Astrocyte (in vitro differentiated cells and primary cell): Measurements from ENCODE around the gene DLD. TPM values are rescaled to one million over a fixed set of nuclear protein-coding genes. Genes with fewer than 3 reads are reported as not detected.
"Not testable (repeated sequence)": the region's sequence is repeated elsewhere in the genome, so short reads cannot be mapped to it uniquely, and the experiment has no call there.

Source experiments
- DNase-seq: peaks from one replicate; pipeline ENCODE4 v3.0.0-alpha.2; 2010; ENCODE audit warnings: low read depth
- FAIRE-seq: peaks from 2 replicates; lab custom pipeline; 2011; peaks lifted over from hg19 to GRCh38; lab: Jason Lieb, UNC
- H2AFZ ChIP-seq: 2 replicates; pipeline ENCODE4 v1.6.0; 2012; ENCODE audit warnings: low read depth, low read length, inconsistent platforms
- H3K27ac ChIP-seq: 2 replicates; pipeline ENCODE4 v1.5.1; 2011; ENCODE audit warnings: low read depth, low read length, inconsistent platforms
- H3K27me3 ChIP-seq: 2 replicates; pipeline ENCODE4 v1.6.0; 2011; ENCODE audit warnings: low read length, inconsistent platforms; ENCODE audit not compliant: insufficient read depth
- H3K36me3 ChIP-seq: 2 replicates; pipeline ENCODE4 v1.5.1; 2011; ENCODE audit warnings: low read length, inconsistent platforms; ENCODE audit not compliant: insufficient read depth
- H3K4me1 ChIP-seq: 2 replicates; pipeline ENCODE4 v1.5.1; 2011; ENCODE audit warnings: low read length, inconsistent platforms; ENCODE audit not compliant: insufficient read depth
- H3K4me2 ChIP-seq: 2 replicates; pipeline ENCODE4 v1.6.0; 2012; ENCODE audit warnings: low read length, inconsistent platforms
- H3K4me3 ChIP-seq: 2 replicates; pipeline ENCODE4 v1.5.1; 2011; ENCODE audit warnings: low read depth, mild to moderate bottlenecking, low read length, inconsistent platforms; ENCODE audit not compliant: insufficient read depth
- H3K79me2 ChIP-seq: 2 replicates; pipeline ENCODE4 v1.6.0; 2012; ENCODE audit warnings: mild to moderate bottlenecking, low read length, inconsistent platforms; ENCODE audit not compliant: insufficient read depth
- H3K9ac ChIP-seq: 2 replicates; pipeline ENCODE4 v1.6.0; 2012; ENCODE audit warnings: mild to moderate bottlenecking, low read length, inconsistent platforms
- H3K9me3 ChIP-seq: 2 replicates; pipeline ENCODE4 v1.5.1; 2012; ENCODE audit warnings: low read depth, mild to moderate bottlenecking, low read length, inconsistent platforms; ENCODE audit not compliant: insufficient read depth
- H4K20me1 ChIP-seq: 2 replicates; pipeline ENCODE4 v1.6.0; 2012; ENCODE audit warnings: low read length, inconsistent platforms; ENCODE audit not compliant: insufficient read depth
- H3K27ac Mint-ChIP-seq: one replicate; pipeline ENCODE4 v1.8.0; 2021; ENCODE audit warnings: mild to moderate bottlenecking, mixed read lengths; ENCODE audit not compliant: unreplicated experiment
- H3K27me3 Mint-ChIP-seq: one replicate; pipeline ENCODE4 v1.8.0; 2021; ENCODE audit warnings: low read depth, mixed read lengths; ENCODE audit not compliant: unreplicated experiment
- H3K36me3 Mint-ChIP-seq: one replicate; pipeline ENCODE4 v1.8.0; 2021; ENCODE audit warnings: low read depth, mixed read lengths; ENCODE audit not compliant: unreplicated experiment
- H3K4me1 Mint-ChIP-seq: one replicate; pipeline ENCODE4 v1.8.0; 2021; ENCODE audit warnings: low read depth, mixed read lengths; ENCODE audit not compliant: unreplicated experiment
- H3K4me3 Mint-ChIP-seq: one replicate; pipeline ENCODE4 v1.8.0; 2021; ENCODE audit warnings: mild to moderate bottlenecking, moderate library complexity, mixed read lengths; ENCODE audit not compliant: unreplicated experiment
- H3K9me3 Mint-ChIP-seq: one replicate; pipeline ENCODE4 v1.8.0; 2021; ENCODE audit warnings: mild to moderate bottlenecking, mixed read lengths; ENCODE audit not compliant: unreplicated experiment
- EZH2 ChIP-seq: IDR thresholded peaks from 2 replicates; pipeline ENCODE4 v1.6.1; 2012; ENCODE audit warnings: mild to moderate bottlenecking, low read length, inconsistent platforms; ENCODE audit not compliant: insufficient read depth
- total RNA-seq: library from RNA; stranded (reverse); gene quantifications from 2 replicates; pipeline ENCODE4 v1.2.1, GENCODE V29; 2021
- TF ChIP-seq, protein P1 (sequence below): IDR thresholded peaks from 2 replicates; pipeline ENCODE4 v1.5.1; 2011; ENCODE audit warnings: low read depth, mild to moderate bottlenecking, inconsistent platforms, low read length, moderate library complexity; ENCODE audit not compliant: insufficient read depth

Gene DLD
- total RNA-seq, 1 donor from 2014 or later, result 73.1 TPM

DNA sequence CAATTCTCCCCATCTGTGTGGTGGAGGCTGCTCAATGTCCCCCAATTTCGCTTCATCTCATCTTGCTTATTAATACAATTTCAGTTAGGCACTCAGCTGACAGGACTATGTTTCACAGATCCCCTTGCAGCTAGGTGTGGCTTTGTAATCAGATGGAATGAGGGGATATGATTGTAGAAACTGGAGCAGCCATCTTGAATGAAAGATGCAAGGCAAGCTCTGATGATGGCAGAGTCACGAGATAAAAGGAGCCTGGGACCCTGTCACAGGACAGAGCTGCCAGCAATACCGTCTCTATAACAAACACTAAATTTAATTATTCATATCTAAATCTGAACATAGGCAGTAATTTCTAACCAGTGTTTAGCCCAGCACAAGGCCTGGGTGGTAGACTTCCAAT is 991 bp upstream of the DLD start:
- no peak overlapping the region for H3K4me3 ChIP-seq
- H3K27ac ChIP-seq, result no peak overlapping the region
- peaks cover 14% of the 10 kb centered on the region for H3K27me3 ChIP-seq
- no peak overlapping the region for H2AFZ ChIP-seq
- H3K4me3 Mint-ChIP-seq, result peak overlapping the region; percentile 98
- H3K27me3 Mint-ChIP-seq, result peaks cover 2% of the 10 kb centered on the region
- H3K9me3 Mint-ChIP-seq, result no peaks in the 10 kb centered on the region
- TF ChIP-seq, protein P1, sequence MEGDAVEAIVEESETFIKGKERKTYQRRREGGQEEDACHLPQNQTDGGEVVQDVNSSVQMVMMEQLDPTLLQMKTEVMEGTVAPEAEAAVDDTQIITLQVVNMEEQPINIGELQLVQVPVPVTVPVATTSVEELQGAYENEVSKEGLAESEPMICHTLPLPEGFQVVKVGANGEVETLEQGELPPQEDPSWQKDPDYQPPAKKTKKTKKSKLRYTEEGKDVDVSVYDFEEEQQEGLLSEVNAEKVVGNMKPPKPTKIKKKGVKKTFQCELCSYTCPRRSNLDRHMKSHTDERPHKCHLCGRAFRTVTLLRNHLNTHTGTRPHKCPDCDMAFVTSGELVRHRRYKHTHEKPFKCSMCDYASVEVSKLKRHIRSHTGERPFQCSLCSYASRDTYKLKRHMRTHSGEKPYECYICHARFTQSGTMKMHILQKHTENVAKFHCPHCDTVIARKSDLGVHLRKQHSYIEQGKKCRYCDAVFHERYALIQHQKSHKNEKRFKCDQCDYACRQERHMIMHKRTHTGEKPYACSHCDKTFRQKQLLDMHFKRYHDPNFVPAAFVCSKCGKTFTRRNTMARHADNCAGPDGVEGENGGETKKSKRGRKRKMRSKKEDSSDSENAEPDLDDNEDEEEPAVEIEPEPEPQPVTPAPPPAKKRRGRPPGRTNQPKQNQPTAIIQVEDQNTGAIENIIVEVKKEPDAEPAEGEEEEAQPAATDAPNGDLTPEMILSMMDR, result no peak
- no peak for TF ChIP-seq EZH2
- DNase-seq (no peak), FAIRE-seq (no peak)
- peaks cover 4% of the 10 kb centered on the region for H3K36me3 ChIP-seq
- H4K20me1 ChIP-seq, result peaks cover 27% of the 10 kb centered on the region
- peaks cover 13% of the 10 kb centered on the region for H3K4me1 ChIP-seq
- peaks cover 5% of the 10 kb centered on the region for H3K36me3 Mint-ChIP-seq
- no peak overlapping the region for H3K9ac ChIP-seq
- no peak overlapping the region for H3K4me2 ChIP-seq
- H3K4me1 Mint-ChIP-seq, result peaks cover 24% of the 10 kb centered on the region
- peaks cover 38% of the 10 kb centered on the region for H3K79me2 ChIP-seq
- no peaks in the 10 kb centered on the region for H3K9me3 ChIP-seq
- H3K27ac Mint-ChIP-seq, result no peak overlapping the region

DNA sequence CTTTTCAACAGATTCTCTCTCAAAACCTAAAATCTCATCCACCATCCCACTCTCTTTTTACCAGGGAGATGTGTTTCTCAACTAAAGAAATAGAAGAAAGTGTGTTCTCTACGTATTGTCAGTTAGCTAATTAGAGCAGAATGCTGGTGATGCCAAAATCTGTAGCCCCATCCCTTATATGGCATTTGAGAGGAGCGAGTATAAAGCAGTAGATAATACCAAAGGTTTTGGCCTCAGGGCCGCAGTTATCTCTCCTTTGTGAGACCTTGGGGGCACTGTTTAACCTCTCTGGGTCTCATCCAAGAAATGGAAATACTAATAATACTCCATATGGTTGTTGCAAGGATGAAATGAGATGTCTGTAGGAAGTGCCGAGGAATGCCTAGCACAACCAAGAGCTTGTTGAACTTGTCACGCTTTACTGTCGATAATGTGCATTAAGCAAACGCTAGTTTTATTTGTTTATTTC is 456 bp upstream of the DLD start:
- Histone ChIP-seq H3K27ac (peak overlapping the region; percentile 91), H3K4me3 (peak overlapping the region; percentile 86), H3K4me2 (peak overlapping the region; percentile 89), H3K9ac (peak overlapping the region; percentile 92), H3K4me1 (peaks cover 13% of the 10 kb centered on the region), H3K9me3 (no peaks in the 10 kb centered on the region), H3K27me3 (peaks cover 9% of the 10 kb centered on the region), H3K36me3 (peaks cover 9% of the 10 kb centered on the region), H2AFZ (peak overlapping the region; percentile 97), H4K20me1 (peaks cover 32% of the 10 kb centered on the region), H3K79me2 (peaks cover 43% of the 10 kb centered on the region)
- peaks cover 5% of the 10 kb centered on the region for H3K36me3 Mint-ChIP-seq
- DNase-seq, result no peak
- FAIRE-seq, result no peak
- peak overlapping the region; percentile 98 for H3K4me3 Mint-ChIP-seq
- TF ChIP-seq EZH2, result no peak
- TF ChIP-seq, protein P1, result no peak
- H3K9me3 Mint-ChIP-seq, result no peaks in the 10 kb centered on the region
- peaks cover 25% of the 10 kb centered on the region for H3K4me1 Mint-ChIP-seq
- no peaks in the 10 kb centered on the region for H3K27me3 Mint-ChIP-seq
- H3K27ac Mint-ChIP-seq, result peak overlapping the region; percentile 99

DNA sequence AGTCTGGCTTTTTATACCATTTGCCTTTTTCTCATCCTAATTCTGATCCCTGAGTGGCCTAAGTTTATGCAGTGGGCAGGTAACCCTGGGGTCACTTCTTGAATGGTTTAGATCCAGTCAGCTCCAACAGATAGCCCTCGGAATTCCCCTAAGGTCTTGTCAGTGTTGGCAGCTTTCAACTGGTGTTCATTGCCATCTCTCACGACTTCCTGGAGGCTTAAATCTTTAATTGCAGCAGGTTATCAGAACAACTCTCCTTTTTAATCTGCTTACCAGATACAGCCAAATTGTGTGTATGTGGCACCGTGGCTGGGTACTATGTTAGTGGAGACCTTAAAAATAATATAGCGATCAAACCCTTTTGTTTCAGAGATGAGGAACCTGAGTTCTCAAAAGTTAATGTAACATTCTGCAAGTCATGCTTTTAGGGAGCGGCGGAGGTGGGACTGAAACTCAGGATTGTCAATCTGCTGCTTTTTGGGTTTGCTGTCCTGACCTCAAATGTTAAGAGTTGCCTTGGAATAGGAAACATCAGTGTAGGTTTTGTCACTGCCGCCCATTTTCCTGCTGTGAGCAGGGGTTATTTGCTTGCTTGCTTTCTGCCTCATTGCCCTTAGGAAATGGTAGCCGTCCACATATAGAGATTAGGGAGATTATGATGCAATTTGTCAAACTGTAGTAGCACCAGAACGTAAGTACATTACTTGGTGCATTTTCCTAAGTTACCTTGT is 818 bp downstream of the DLD start:
- DNase-seq (peak; percentile 28), FAIRE-seq (no peak)
- Histone ChIP-seq H3K4me3 (peak overlapping the region; percentile 86), H3K27me3 (peaks cover 1% of the 10 kb centered on the region), H4K20me1 (peaks cover 42% of the 10 kb centered on the region), H3K36me3 (peaks cover 13% of the 10 kb centered on the region), H3K4me1 (peaks cover 13% of the 10 kb centered on the region), H3K27ac (peak overlapping the region; percentile 91), H3K4me2 (peak overlapping the region; percentile 89), H3K79me2 (peaks cover 54% of the 10 kb centered on the region), H3K9ac (peak overlapping the region; percentile 92), H3K9me3 (no peaks in the 10 kb centered on the region), H2AFZ (peak overlapping the region; percentile 97)
- Mint-ChIP-seq H3K4me3 (peak overlapping the region; percentile 98), H3K27ac (peak overlapping the region; percentile 93), H3K4me1 (peaks cover 25% of the 10 kb centered on the region), H3K36me3 (peaks cover 5% of the 10 kb centered on the region), H3K27me3 (no peaks in the 10 kb centered on the region), H3K9me3 (peaks cover 2% of the 10 kb centered on the region)
- TF ChIP-seq, protein P1, result no peak
- TF ChIP-seq EZH2, result no peak

DNA sequence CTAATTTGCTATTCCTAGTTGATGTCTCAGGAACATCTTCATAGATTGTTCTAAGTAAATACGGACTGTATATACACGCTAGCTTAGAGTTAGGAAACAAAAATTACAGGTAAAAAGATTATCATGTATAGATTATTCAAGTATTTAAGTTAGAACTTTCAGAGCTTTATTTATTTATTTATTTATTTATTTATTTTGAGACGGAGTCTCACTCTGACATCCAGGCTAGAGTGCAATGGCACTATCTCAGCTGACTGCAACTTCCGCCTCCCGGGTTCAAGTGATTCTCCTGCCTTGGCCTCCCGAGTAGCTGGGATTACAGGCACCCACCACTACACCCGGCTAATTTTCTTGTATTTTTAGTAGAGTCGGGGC is 1.4 kb downstream of the DLD start:
- not testable (repeated sequence) for H2AFZ ChIP-seq, H3K36me3 Mint-ChIP-seq, H3K27me3 Mint-ChIP-seq, H3K27ac ChIP-seq, H3K9me3 ChIP-seq, DNase-seq, FAIRE-seq, H3K27me3 ChIP-seq, H3K9me3 Mint-ChIP-seq
- Histone ChIP-seq H3K4me3 (peak overlapping the region; percentile 86), H3K4me2 (peak overlapping the region; percentile 89), H3K79me2 (peaks cover 58% of the 10 kb centered on the region), H4K20me1 (peaks cover 46% of the 10 kb centered on the region), H3K4me1 (peaks cover 13% of the 10 kb centered on the region), H3K9ac (peak overlapping the region; percentile 92), H3K36me3 (peaks cover 13% of the 10 kb centered on the region)
- H3K27ac Mint-ChIP-seq, result peak overlapping the region; percentile 93
- H3K4me1 Mint-ChIP-seq, result peaks cover 25% of the 10 kb centered on the region
- peak overlapping the region; percentile 98 for H3K4me3 Mint-ChIP-seq
